MM.1S (cell line): ENCODE measurements around the gene ZNF366.

Experiments used
- DNase-seq: peaks from one replicate; pipeline ENCODE4 v3.0.0-alpha.2; 2015
- H2AFZ ChIP-seq: fragments of 300-600 bp; sonication (generic); 2 replicates; pipeline ENCODE4 v1.6.0; 2016; ENCODE audit warnings: antibody characterized with exemption, low read length
- H3F3A ChIP-seq: fragments of 300-600 bp; sonication (generic); 2 replicates; pipeline ENCODE4 v1.6.1; 2016; ENCODE audit warnings: mild to moderate bottlenecking, antibody characterized with exemption, low read length, moderate library complexity, mixed read lengths; ENCODE audit not compliant: insufficient read depth
- H3K27ac ChIP-seq: fragments of 300-600 bp; sonication (generic); 2 replicates; pipeline ENCODE4 v1.5.1; 2016; ENCODE audit warnings: mild to moderate bottlenecking, low read length
- H3K27me3 ChIP-seq: fragments of 300-600 bp; sonication (generic); replicated peaks from 2 replicates; pipeline ENCODE4 v1.6.0; 2016; ENCODE audit warnings: low read length; ENCODE audit not compliant: insufficient read depth
- H3K36me3 ChIP-seq: fragments of 300-600 bp; sonication (generic); replicated peaks from 2 replicates; pipeline ENCODE4 v1.6.1; 2016; ENCODE audit warnings: mild to moderate bottlenecking, low read length, mixed read lengths; ENCODE audit not compliant: insufficient read depth
- H3K4me1 ChIP-seq: fragments of 300-600 bp; sonication (generic); 2 replicates; pipeline ENCODE4 v1.6.1; 2016; ENCODE audit warnings: low read length, mixed read lengths
- H3K4me2 ChIP-seq: fragments of 300-600 bp; sonication (generic); 2 replicates; pipeline ENCODE4 v1.6.0; 2016; ENCODE audit warnings: low read depth, low read length
- H3K4me3 ChIP-seq: fragments of 300-600 bp; sonication (generic); 2 replicates; pipeline ENCODE4 v1.5.1; 2016; ENCODE audit warnings: low read length, mixed read lengths
- H3K79me2 ChIP-seq: fragments of 300-600 bp; sonication (generic); 2 replicates; pipeline ENCODE4 v1.6.1; 2016; ENCODE audit warnings: mixed run types, low read length, mixed read lengths
- H3K9ac ChIP-seq: fragments of 300-600 bp; sonication (generic); 2 replicates; pipeline ENCODE4 v1.6.1; 2016; ENCODE audit warnings: low read length, mixed read lengths
- H3K9me2 ChIP-seq: fragments of 300-600 bp; sonication (generic); replicated peaks from 2 replicates; pipeline ENCODE4 v1.6.1; 2016; ENCODE audit warnings: mild to moderate bottlenecking, low read length, mixed read lengths; ENCODE audit not compliant: insufficient read depth
- H3K9me3 ChIP-seq: fragments of 300-600 bp; sonication (generic); replicated peaks from 2 replicates; pipeline ENCODE4 v1.6.1; 2016; ENCODE audit warnings: mild to moderate bottlenecking, low read length, mixed read lengths; ENCODE audit not compliant: insufficient read depth
- H4K20me1 ChIP-seq: fragments of 300-600 bp; sonication (generic); 2 replicates; pipeline ENCODE4 v1.6.1; 2016; ENCODE audit warnings: mild to moderate bottlenecking, low read length, moderate library complexity, mixed read lengths; ENCODE audit not compliant: insufficient read depth
- EZH2 ChIP-seq: fragments of 300-600 bp; sonication (generic); optimal IDR thresholded peaks from 2 replicates; pipeline ENCODE3; 2017; ENCODE audit warnings: low read depth, mild to moderate bottlenecking, antibody characterized with exemption, low read length, mixed read lengths
- EZH2phosphoT487 ChIP-seq: fragments of 300-600 bp; sonication (generic); IDR thresholded peaks from 2 replicates; pipeline ENCODE4 v1.6.1; 2018; ENCODE audit warnings: antibody characterized with exemption, low read length
- TF ChIP-seq, protein P1 (sequence below): fragments of 300-600 bp; sonication (generic); IDR thresholded peaks from 2 replicates; pipeline ENCODE4 v1.5.1; 2016; ENCODE audit warnings: antibody characterized with exemption, low read length, mixed read lengths

Gene ZNF366

DNA sequence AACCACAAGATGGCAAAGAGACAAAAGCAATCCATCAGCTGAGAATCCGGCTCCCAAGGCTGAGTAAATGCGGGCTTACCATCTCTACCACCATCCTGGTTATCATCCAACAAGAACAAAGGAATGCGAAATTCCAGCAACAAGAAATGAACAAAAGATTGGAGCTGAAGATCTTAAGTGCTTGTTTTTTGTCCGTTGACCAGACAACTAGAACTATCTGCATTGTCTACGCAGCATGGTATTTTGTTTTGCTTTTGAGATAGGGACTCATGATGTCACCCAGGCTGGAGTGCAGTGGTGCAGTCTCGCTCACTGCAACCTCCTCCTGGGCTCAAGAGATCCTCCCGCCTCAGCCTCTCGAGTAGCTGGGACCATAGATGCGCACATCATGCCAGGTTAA, 88.9 kb downstream of the ZNF366 start:
- TF ChIP-seq, protein P1, sequence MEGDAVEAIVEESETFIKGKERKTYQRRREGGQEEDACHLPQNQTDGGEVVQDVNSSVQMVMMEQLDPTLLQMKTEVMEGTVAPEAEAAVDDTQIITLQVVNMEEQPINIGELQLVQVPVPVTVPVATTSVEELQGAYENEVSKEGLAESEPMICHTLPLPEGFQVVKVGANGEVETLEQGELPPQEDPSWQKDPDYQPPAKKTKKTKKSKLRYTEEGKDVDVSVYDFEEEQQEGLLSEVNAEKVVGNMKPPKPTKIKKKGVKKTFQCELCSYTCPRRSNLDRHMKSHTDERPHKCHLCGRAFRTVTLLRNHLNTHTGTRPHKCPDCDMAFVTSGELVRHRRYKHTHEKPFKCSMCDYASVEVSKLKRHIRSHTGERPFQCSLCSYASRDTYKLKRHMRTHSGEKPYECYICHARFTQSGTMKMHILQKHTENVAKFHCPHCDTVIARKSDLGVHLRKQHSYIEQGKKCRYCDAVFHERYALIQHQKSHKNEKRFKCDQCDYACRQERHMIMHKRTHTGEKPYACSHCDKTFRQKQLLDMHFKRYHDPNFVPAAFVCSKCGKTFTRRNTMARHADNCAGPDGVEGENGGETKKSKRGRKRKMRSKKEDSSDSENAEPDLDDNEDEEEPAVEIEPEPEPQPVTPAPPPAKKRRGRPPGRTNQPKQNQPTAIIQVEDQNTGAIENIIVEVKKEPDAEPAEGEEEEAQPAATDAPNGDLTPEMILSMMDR = no peak
- TF ChIP-seq EZH2phosphoT487 = no peak
- no peak for TF ChIP-seq EZH2
- no peak overlapping the region for H2AFZ ChIP-seq
- H4K20me1 ChIP-seq = no peaks in the 10 kb centered on the region
- DNase-seq = no peak
- H3K9ac ChIP-seq = no peak overlapping the region
- no peaks in the 10 kb centered on the region for H3K27me3 ChIP-seq
- no peak overlapping the region for H3K27ac ChIP-seq
- no peak overlapping the region for H3K4me3 ChIP-seq
- H3F3A ChIP-seq = no peaks in the 10 kb centered on the region
- H3K9me2 ChIP-seq = no peaks in the 10 kb centered on the region
- no peaks in the 10 kb centered on the region for H3K79me2 ChIP-seq
- H3K4me1 ChIP-seq = no peaks in the 10 kb centered on the region
- no peaks in the 10 kb centered on the region for H3K36me3 ChIP-seq
- H3K9me3 ChIP-seq = no peaks in the 10 kb centered on the region
- no peak overlapping the region for H3K4me2 ChIP-seq

DNA sequence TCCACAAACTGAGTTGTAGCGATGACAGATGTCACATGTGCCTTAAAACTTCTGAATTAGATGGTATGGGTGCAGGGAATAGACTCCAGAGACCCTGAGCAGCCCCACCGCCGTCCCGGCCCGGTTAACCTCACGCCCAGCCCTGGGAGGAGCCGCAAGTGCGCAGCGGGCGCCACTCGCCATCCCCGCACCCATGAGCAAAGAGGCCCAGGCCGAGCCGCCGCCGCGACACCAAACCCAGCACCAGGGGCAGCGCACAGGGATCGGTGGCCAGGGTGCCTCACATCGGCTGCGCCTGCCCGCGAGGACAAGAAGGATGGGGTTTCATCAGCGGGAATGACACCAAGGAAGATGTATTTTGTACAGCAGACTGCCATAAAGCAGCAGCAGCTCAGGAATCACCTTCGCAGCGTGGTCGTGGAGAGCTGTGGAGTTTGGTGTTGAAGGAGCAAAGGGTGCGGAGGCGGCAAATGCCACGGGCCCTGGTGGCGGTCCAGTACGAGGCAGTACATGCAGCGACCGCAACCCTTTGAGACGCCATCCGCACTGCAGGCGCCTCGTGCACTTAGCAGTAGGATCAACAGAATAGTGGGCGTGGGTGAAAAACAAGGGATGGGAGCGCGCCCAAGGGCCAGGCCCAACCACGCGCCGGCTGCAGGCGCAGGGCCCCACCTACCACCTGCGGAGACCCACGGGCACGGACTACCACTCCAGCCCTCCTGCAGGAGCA, 89.7 kb downstream of the ZNF366 start:
- H3K4me2 ChIP-seq = no peak overlapping the region
- no peak for TF ChIP-seq EZH2phosphoT487
- no peak for TF ChIP-seq EZH2
- TF ChIP-seq, protein P1 = no peak
- no peaks in the 10 kb centered on the region for H3K36me3 ChIP-seq
- no peaks in the 10 kb centered on the region for H3F3A ChIP-seq
- H2AFZ ChIP-seq = no peak overlapping the region
- no peaks in the 10 kb centered on the region for H4K20me1 ChIP-seq
- H3K79me2 ChIP-seq = no peaks in the 10 kb centered on the region
- no peak overlapping the region for H3K4me3 ChIP-seq
- H3K27ac ChIP-seq = no peak overlapping the region
- H3K9ac ChIP-seq = no peak overlapping the region
- no peak for DNase-seq
- H3K4me1 ChIP-seq = no peaks in the 10 kb centered on the region
- no peaks in the 10 kb centered on the region for H3K9me2 ChIP-seq
- no peaks in the 10 kb centered on the region for H3K27me3 ChIP-seq
- H3K9me3 ChIP-seq = no peaks in the 10 kb centered on the region

GRCh38 chr5:72415616-72416325, 91.4 kb downstream of the ZNF366 start:
- H3K4me3 ChIP-seq = no peak overlapping the region
- TF ChIP-seq EZH2phosphoT487 = no peak
- TF ChIP-seq EZH2 = no peak
- TF ChIP-seq, protein P1 = no peak
- no peak for DNase-seq
- H3K27ac ChIP-seq = no peak overlapping the region
- H3K9me2 ChIP-seq = no peaks in the 10 kb centered on the region
- no peaks in the 10 kb centered on the region for H3K4me1 ChIP-seq
- H3K9ac ChIP-seq = no peak overlapping the region
- H3K79me2 ChIP-seq = no peaks in the 10 kb centered on the region
- H4K20me1 ChIP-seq = no peaks in the 10 kb centered on the region
- no peaks in the 10 kb centered on the region for H3K36me3 ChIP-seq
- no peak overlapping the region for H2AFZ ChIP-seq
- no peaks in the 10 kb centered on the region for H3K9me3 ChIP-seq
- H3F3A ChIP-seq = no peaks in the 10 kb centered on the region
- no peak overlapping the region for H3K4me2 ChIP-seq
- no peaks in the 10 kb centered on the region for H3K27me3 ChIP-seq
